SK-N-SH (cell line): ENCODE results near the gene PIK3R1. TPM values are rescaled to one million over a fixed set of nuclear protein-coding genes. Genes with fewer than 3 reads are reported as not detected.

Source experiments
- CTCF ChIA-PET: fragments of 300-600, 350-600 bp; formaldehyde crosslinking; extraction: SDS; loops from one replicate; lab custom pipeline; 2021; lab: Yijun Ruan, JAX
- POLR2A ChIA-PET: fragments of 350-600 bp; sonication (Branson Sonifier 250); formaldehyde crosslinking; extraction: SDS; loops from one replicate; lab custom pipeline; 2020; ENCODE audit warnings: antibody characterized with exemption, inconsistent platforms; lab: Yijun Ruan, JAX
- DNase-seq: peaks from one replicate; pipeline ENCODE4 v3.0.0; 2012
- H2AFZ ChIP-seq: fragments of 200-600 bp; sonication (generic); 2 replicates; pipeline ENCODE4 v1.8.1; 2016; ENCODE audit warnings: antibody characterized with exemption, mild to moderate bottlenecking, low read depth
- H3F3A ChIP-seq: fragments of 200-600 bp; sonication (generic); replicated peaks from 2 replicates; pipeline ENCODE3; 2016; ENCODE audit warnings: antibody characterized with exemption, mild to moderate bottlenecking; ENCODE audit not compliant: insufficient read depth
- H3K27ac ChIP-seq, 2 experiments: fragments of 200-500 bp in 1 of 2; fragments of 200-600 bp in 1 of 2; sonication (Bioruptor generic) in 1 of 2; sonication (generic), shearing (Covaris generic) in 1 of 2; 2 replicates each; pipeline versions ENCODE4 v1.5.1 to v1.6.1; 2014 to 2016; ENCODE audit warnings: low read depth in 2 of 2, inconsistent platforms in 1 of 2, low read length in 1 of 2, mild to moderate bottlenecking in 1 of 2, mixed read lengths in 1 of 2
- H3K27me3 ChIP-seq: fragments of 200-600 bp; sonication (generic), shearing (Covaris generic); 2 replicates; pipeline ENCODE4 v1.6.1; 2016; ENCODE audit warnings: mixed run types; ENCODE audit not compliant: insufficient read depth
- H3K36me3 ChIP-seq, 2 experiments: fragments of 200-500 bp in 1 of 2; fragments of 200-600 bp in 1 of 2; sonication (Bioruptor generic) in 1 of 2; sonication (generic) in 1 of 2; replicated peaks in 1 of 2; 2 replicates each; pipeline versions ENCODE3 to v1.5.1; 2014 to 2016; ENCODE audit warnings: low read length in 1 of 2, mild to moderate bottlenecking in 1 of 2; ENCODE audit not compliant: insufficient read depth in 2 of 2, control insufficient read depth in 1 of 2
- H3K4me1 ChIP-seq, 2 experiments: fragments of 200-500 bp in 1 of 2; fragments of 200-600 bp in 1 of 2; sonication (Bioruptor generic) in 1 of 2; sonication (generic), shearing (Covaris generic) in 1 of 2; 2 replicates each; pipeline versions ENCODE4 v1.5.1 to v1.6.1; 2014 to 2016; ENCODE audit warnings: low read depth in 1 of 2, low read length in 1 of 2, mixed run types in 1 of 2; ENCODE audit not compliant: insufficient read depth in 2 of 2, control insufficient read depth in 1 of 2
- H3K4me2 ChIP-seq: fragments of 200-600 bp; sonication (generic), shearing (Covaris generic); 2 replicates; pipeline ENCODE4 v1.6.1; 2017; ENCODE audit warnings: mixed run types
- H3K4me3 ChIP-seq, 2 experiments: fragments of 200-500 bp in 1 of 2; fragments of 200-600 bp in 1 of 2; sonication (Bioruptor generic) in 1 of 2; sonication (generic), shearing (Covaris generic) in 1 of 2; 2 replicates each; pipeline versions ENCODE4 v1.5.1 to v1.8.1; 2014 to 2016; ENCODE audit warnings: low read depth in 2 of 2, inconsistent platforms in 1 of 2, low read length in 1 of 2, mild to moderate bottlenecking in 1 of 2, mixed read lengths in 1 of 2, moderate library complexity in 1 of 2
- H3K79me2 ChIP-seq: fragments of 200-600 bp; sonication (generic); 2 replicates; pipeline ENCODE4 v1.8.1; 2017; ENCODE audit warnings: mild to moderate bottlenecking; ENCODE audit not compliant: insufficient read depth
- H3K9ac ChIP-seq: fragments of 200-600 bp; sonication (generic); 2 replicates; pipeline ENCODE4 v1.6.1; 2017; ENCODE audit warnings: mixed run types
- H3K9me2 ChIP-seq: fragments of 200-600 bp; sonication (generic); 2 replicates; pipeline ENCODE4 v1.6.1; 2017; ENCODE audit warnings: mixed run types
- H3K9me3 ChIP-seq: fragments of 200-600 bp; sonication (generic); 2 replicates; pipeline ENCODE4 v1.6.1; 2017; ENCODE audit warnings: mixed run types, mild to moderate bottlenecking, moderate library complexity
- H4K20me1 ChIP-seq: fragments of 200-600 bp; sonication (generic); 2 replicates; pipeline ENCODE4 v1.6.1; 2017; ENCODE audit warnings: mild to moderate bottlenecking, mixed run types; ENCODE audit not compliant: insufficient read depth
- CHD2 ChIP-seq: fragments of 150-350 bp; IDR thresholded peaks from 2 replicates; pipeline ENCODE4 v1.6.1; 2018; ENCODE audit warnings: low read length; ENCODE audit not compliant: partially characterized antibody
- EZH2phosphoT487 ChIP-seq: fragments of 200-600 bp; sonication (generic); IDR thresholded peaks from 2 replicates; pipeline ENCODE4 v1.6.1; 2017; ENCODE audit warnings: low read depth, mixed run types, mild to moderate bottlenecking, antibody characterized with exemption, moderate library complexity, borderline replicate concordance
- FOXM1 ChIP-seq: IDR thresholded peaks from 2 replicates; pipeline ENCODE4 v1.4.0; 2012; ENCODE audit warnings: low read depth, mild to moderate bottlenecking
- GABPA ChIP-seq: IDR thresholded peaks from 2 replicates; pipeline ENCODE4 v1.4.0; 2012; ENCODE audit warnings: low read depth, mild to moderate bottlenecking
- JUND ChIP-seq: IDR thresholded peaks from 2 replicates; pipeline ENCODE4 v1.4.0; 2012
- MXI1 ChIP-seq: IDR thresholded peaks from 2 replicates; pipeline ENCODE4 v1.6.1; 2012; ENCODE audit warnings: mild to moderate bottlenecking, low read depth, low read length, improper control_type of control experiment
- NFIC ChIP-seq: IDR thresholded peaks from 2 replicates; pipeline ENCODE4 v1.4.0; 2012; ENCODE audit warnings: borderline replicate concordance
- NRF1 ChIP-seq: IDR thresholded peaks from 2 replicates; pipeline ENCODE4 v1.6.1; 2012; ENCODE audit warnings: low read depth, mild to moderate bottlenecking, low read length
- RCOR1 ChIP-seq: fragments of 150-350 bp; IDR thresholded peaks from 2 replicates; pipeline ENCODE4 v1.6.1; 2017; ENCODE audit warnings: antibody characterized with exemption, low read length
- SMC3 ChIP-seq: IDR thresholded peaks from 2 replicates; pipeline ENCODE4 v1.6.1; 2012; ENCODE audit warnings: low read depth, low read length, improper control_type of control experiment
- WGBS: methylation state at CpG from one replicate; pipeline ENCODE4 v1.1.6; 2017; ENCODE audit warnings: low lambda C conversion rate; 5-methylcytosine and 5-hydroxymethylcytosine counted together
- polyA plus RNA-seq, 3 experiments: library from polyadenylated mRNA; depleted of rRNA; stranded (reverse); fragments of >200 nt; gene quantifications; 2 replicates each; pipeline ENCODE4 v1.2.3, GENCODE V29; 2012
- TF ChIP-seq, protein P1 (sequence below): IDR thresholded peaks from 2 replicates; pipeline ENCODE4; 2012
- TF ChIP-seq, protein P2 (sequence below): IDR thresholded peaks from 2 replicates; pipeline ENCODE4 v1.4.0; 2012; ENCODE audit warnings: low read depth, borderline replicate concordance
- TF ChIP-seq, protein P3 (sequence below): IDR thresholded peaks from 2 replicates; pipeline ENCODE4 v1.6.1; 2012; ENCODE audit warnings: mild to moderate bottlenecking, low read depth, low read length, moderate library complexity
- TF ChIP-seq, protein P4 (sequence below): fragments of 200-600 bp; sonication (generic); IDR thresholded peaks from 2 replicates; pipeline ENCODE4 v1.6.1; 2017; ENCODE audit warnings: antibody characterized with exemption, mild to moderate bottlenecking, moderate library complexity
- TF ChIP-seq, protein P5 (sequence below): fragments of 150-350 bp; IDR thresholded peaks from 2 replicates; pipeline ENCODE4 v1.6.1; 2017; ENCODE audit warnings: antibody characterized with exemption, low read length, low read depth, borderline replicate concordance

PIK3R1 gene
- polyA plus RNA-seq, 1 of the 3 experiments (the other 2 are of a cell fraction), result 2.0 TPM

DNA sequence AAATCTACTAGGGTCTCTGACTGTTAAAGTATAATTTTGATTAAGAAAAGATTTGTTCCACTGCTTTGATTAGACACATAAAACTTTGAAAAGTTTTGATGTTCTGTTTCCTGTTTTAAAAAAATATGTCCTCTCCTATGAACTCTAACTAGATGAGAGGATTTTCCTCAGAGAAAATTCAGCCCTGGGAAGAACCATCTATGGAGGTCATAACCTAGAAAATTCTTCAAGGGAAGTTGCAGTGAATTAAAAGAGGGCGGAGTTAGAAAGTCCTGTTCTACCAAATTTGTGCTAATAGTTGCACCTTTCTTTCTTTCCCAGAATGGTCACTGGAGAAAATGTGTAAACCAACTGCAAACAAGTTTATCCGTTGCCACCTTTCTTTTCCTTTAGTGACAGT is 27.7 kb downstream of the PIK3R1 start:
- Histone ChIP-seq H3K9me2 (no peaks in the 10 kb centered on the region), H3K4me2 (no peak overlapping the region), H3K36me3 (peaks cover 7 to 13% of the 10 kb centered on the region in 2 experiments), H3K79me2 (0 out of 2 replicates have a peak, but pooled peaks cover 7% of the 10 kb centered on the region), H3K9ac (no peak overlapping the region), H4K20me1 (no peaks in the 10 kb centered on the region)
- DNase-seq, result no peak
- CTCF ChIA-PET, result interaction anchor here (1.4 to 2.0 kb wide), 3 partner anchors 9 to 997 kb away, joined by 3 to 4 read pairs (median 4); no protein-coding TSS in a partner anchor
- TF ChIP-seq FOXM1 (no peak), MXI1 (no peak), RCOR1 (no peak), EZH2phosphoT487 (no peak), GABPA (no peak), NRF1 (no peak), SMC3 (no peak), JUND (no peak), CHD2 (no peak), NFIC (no peak)
- TF ChIP-seq, protein P1, sequence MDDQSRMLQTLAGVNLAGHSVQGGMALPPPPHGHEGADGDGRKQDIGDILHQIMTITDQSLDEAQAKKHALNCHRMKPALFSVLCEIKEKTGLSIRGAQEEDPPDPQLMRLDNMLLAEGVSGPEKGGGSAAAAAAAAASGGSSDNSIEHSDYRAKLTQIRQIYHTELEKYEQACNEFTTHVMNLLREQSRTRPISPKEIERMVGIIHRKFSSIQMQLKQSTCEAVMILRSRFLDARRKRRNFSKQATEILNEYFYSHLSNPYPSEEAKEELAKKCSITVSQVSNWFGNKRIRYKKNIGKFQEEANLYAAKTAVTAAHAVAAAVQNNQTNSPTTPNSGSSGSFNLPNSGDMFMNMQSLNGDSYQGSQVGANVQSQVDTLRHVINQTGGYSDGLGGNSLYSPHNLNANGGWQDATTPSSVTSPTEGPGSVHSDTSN, result no peak
- TF ChIP-seq, protein P2, sequence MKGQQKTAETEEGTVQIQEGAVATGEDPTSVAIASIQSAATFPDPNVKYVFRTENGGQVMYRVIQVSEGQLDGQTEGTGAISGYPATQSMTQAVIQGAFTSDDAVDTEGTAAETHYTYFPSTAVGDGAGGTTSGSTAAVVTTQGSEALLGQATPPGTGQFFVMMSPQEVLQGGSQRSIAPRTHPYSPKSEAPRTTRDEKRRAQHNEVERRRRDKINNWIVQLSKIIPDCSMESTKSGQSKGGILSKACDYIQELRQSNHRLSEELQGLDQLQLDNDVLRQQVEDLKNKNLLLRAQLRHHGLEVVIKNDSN, result no peak
- TF ChIP-seq, protein P3, sequence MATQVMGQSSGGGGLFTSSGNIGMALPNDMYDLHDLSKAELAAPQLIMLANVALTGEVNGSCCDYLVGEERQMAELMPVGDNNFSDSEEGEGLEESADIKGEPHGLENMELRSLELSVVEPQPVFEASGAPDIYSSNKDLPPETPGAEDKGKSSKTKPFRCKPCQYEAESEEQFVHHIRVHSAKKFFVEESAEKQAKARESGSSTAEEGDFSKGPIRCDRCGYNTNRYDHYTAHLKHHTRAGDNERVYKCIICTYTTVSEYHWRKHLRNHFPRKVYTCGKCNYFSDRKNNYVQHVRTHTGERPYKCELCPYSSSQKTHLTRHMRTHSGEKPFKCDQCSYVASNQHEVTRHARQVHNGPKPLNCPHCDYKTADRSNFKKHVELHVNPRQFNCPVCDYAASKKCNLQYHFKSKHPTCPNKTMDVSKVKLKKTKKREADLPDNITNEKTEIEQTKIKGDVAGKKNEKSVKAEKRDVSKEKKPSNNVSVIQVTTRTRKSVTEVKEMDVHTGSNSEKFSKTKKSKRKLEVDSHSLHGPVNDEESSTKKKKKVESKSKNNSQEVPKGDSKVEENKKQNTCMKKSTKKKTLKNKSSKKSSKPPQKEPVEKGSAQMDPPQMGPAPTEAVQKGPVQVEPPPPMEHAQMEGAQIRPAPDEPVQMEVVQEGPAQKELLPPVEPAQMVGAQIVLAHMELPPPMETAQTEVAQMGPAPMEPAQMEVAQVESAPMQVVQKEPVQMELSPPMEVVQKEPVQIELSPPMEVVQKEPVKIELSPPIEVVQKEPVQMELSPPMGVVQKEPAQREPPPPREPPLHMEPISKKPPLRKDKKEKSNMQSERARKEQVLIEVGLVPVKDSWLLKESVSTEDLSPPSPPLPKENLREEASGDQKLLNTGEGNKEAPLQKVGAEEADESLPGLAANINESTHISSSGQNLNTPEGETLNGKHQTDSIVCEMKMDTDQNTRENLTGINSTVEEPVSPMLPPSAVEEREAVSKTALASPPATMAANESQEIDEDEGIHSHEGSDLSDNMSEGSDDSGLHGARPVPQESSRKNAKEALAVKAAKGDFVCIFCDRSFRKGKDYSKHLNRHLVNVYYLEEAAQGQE, result no peak
- TF ChIP-seq, protein P4, sequence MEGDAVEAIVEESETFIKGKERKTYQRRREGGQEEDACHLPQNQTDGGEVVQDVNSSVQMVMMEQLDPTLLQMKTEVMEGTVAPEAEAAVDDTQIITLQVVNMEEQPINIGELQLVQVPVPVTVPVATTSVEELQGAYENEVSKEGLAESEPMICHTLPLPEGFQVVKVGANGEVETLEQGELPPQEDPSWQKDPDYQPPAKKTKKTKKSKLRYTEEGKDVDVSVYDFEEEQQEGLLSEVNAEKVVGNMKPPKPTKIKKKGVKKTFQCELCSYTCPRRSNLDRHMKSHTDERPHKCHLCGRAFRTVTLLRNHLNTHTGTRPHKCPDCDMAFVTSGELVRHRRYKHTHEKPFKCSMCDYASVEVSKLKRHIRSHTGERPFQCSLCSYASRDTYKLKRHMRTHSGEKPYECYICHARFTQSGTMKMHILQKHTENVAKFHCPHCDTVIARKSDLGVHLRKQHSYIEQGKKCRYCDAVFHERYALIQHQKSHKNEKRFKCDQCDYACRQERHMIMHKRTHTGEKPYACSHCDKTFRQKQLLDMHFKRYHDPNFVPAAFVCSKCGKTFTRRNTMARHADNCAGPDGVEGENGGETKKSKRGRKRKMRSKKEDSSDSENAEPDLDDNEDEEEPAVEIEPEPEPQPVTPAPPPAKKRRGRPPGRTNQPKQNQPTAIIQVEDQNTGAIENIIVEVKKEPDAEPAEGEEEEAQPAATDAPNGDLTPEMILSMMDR, result no peak
- TF ChIP-seq, protein P5, sequence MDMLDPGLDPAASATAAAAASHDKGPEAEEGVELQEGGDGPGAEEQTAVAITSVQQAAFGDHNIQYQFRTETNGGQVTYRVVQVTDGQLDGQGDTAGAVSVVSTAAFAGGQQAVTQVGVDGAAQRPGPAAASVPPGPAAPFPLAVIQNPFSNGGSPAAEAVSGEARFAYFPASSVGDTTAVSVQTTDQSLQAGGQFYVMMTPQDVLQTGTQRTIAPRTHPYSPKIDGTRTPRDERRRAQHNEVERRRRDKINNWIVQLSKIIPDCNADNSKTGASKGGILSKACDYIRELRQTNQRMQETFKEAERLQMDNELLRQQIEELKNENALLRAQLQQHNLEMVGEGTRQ, result no peak
- TF ChIP-seq, all 33 proteins: peak for 0
- Histone ChIP-seq H2AFZ (no peak overlapping the region), H3K4me3 (no peak overlapping the region), H3F3A (peaks cover 9% of the 10 kb centered on the region), H3K9me3 (no peaks in the 10 kb centered on the region), H3K27ac (no peak overlapping the region), H3K4me1 (peaks cover 16 to 18% of the 10 kb centered on the region in 2 experiments), H3K27me3 (no peaks in the 10 kb centered on the region)
- WGBS, result 92% methylated on average over 2 of the region's 2 CpGs
- POLR2A ChIA-PET, result no interaction called here
